Nephron (organoid): ENCODE measurements around the gene CCDC9B.

Source experiments
- H3K27ac Mint-ChIP-seq, 3 experiments: 2 replicates each; pipeline ENCODE4 v1.8.0; 2020; ENCODE audit warnings: mixed read lengths in 3 of 3, mild to moderate bottlenecking in 2 of 3, moderate library complexity in 1 of 3
- H3K27me3 Mint-ChIP-seq: 2 replicates; pipeline ENCODE4 v1.8.0; 2021; ENCODE audit warnings: low read depth, mild to moderate bottlenecking, moderate library complexity, mixed read lengths
- H3K36me3 Mint-ChIP-seq: 2 replicates; pipeline ENCODE4 v1.8.0; 2020; ENCODE audit warnings: low read depth, mixed read lengths
- H3K4me1 Mint-ChIP-seq: 2 replicates; pipeline ENCODE4 v1.8.0; 2020; ENCODE audit warnings: mixed read lengths
- H3K4me3 Mint-ChIP-seq, 3 experiments: 2 replicates each; pipeline ENCODE4 v1.8.0; 2020; ENCODE audit warnings: mild to moderate bottlenecking in 3 of 3, mixed read lengths in 3 of 3, moderate library complexity in 2 of 3
- H3K9me3 Mint-ChIP-seq: 2 replicates; pipeline ENCODE4 v1.8.0; 2020; ENCODE audit warnings: mixed read lengths
- TF ChIP-seq, protein P1 (sequence below), 3 experiments: fragments of 200-600 bp; sonication (generic); IDR thresholded peaks; one replicate each; pipeline ENCODE4 v1.5.0; 2021; ENCODE audit warnings: antibody characterized with exemption in 3 of 3; ENCODE audit not compliant: unreplicated experiment in 3 of 3

Gene CCDC9B

GRCh38 chr15:40293905-40294895 is 46.5 kb downstream of the CCDC9B start:
- H3K9me3 Mint-ChIP-seq, result peaks cover 3% of the 10 kb centered on the region
- TF ChIP-seq, protein P1, sequence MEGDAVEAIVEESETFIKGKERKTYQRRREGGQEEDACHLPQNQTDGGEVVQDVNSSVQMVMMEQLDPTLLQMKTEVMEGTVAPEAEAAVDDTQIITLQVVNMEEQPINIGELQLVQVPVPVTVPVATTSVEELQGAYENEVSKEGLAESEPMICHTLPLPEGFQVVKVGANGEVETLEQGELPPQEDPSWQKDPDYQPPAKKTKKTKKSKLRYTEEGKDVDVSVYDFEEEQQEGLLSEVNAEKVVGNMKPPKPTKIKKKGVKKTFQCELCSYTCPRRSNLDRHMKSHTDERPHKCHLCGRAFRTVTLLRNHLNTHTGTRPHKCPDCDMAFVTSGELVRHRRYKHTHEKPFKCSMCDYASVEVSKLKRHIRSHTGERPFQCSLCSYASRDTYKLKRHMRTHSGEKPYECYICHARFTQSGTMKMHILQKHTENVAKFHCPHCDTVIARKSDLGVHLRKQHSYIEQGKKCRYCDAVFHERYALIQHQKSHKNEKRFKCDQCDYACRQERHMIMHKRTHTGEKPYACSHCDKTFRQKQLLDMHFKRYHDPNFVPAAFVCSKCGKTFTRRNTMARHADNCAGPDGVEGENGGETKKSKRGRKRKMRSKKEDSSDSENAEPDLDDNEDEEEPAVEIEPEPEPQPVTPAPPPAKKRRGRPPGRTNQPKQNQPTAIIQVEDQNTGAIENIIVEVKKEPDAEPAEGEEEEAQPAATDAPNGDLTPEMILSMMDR (IDR thresholded peaks at IDR 0.05; ENCODE audit: unreplicated experiment in 3 of 3), result no peak
- H3K4me1 Mint-ChIP-seq, result peaks cover 16% of the 10 kb centered on the region
- H3K36me3 Mint-ChIP-seq, result peaks cover 2% of the 10 kb centered on the region
- H3K27me3 Mint-ChIP-seq, result peaks cover 61% of the 10 kb centered on the region
- H3K4me3 Mint-ChIP-seq, result no peak overlapping the region
- H3K27ac Mint-ChIP-seq, result no peak overlapping the region

- Mint-ChIP-seq H3K9me3 (no peaks in the 10 kb centered on the region), H3K27me3 (peaks cover 70% of the 10 kb centered on the region), H3K36me3 (no peaks in the 10 kb centered on the region), H3K27ac (no peak overlapping the region), H3K4me3 (no peak overlapping the region), H3K4me1 (peaks cover 18% of the 10 kb centered on the region)
- TF ChIP-seq, protein P1 (IDR thresholded peaks at IDR 0.05; ENCODE audit: unreplicated experiment in 3 of 3), result no peak
Observed at GRCh38 chr15:40293006-40293405, 47.7 kb downstream of the CCDC9B start.

GRCh38 chr15:40292246-40292645 is 48.5 kb downstream of the CCDC9B start:
- no peak overlapping the region for H3K4me3 Mint-ChIP-seq
- H3K27me3 Mint-ChIP-seq, result peaks cover 72% of the 10 kb centered on the region
- no peaks in the 10 kb centered on the region for H3K36me3 Mint-ChIP-seq
- H3K9me3 Mint-ChIP-seq, result no peaks in the 10 kb centered on the region
- H3K27ac Mint-ChIP-seq, result no peak overlapping the region
- H3K4me1 Mint-ChIP-seq, result peaks cover 18% of the 10 kb centered on the region
- TF ChIP-seq, protein P1 (IDR thresholded peaks at IDR 0.05; ENCODE audit: unreplicated experiment in 3 of 3), result no peak

DNA sequence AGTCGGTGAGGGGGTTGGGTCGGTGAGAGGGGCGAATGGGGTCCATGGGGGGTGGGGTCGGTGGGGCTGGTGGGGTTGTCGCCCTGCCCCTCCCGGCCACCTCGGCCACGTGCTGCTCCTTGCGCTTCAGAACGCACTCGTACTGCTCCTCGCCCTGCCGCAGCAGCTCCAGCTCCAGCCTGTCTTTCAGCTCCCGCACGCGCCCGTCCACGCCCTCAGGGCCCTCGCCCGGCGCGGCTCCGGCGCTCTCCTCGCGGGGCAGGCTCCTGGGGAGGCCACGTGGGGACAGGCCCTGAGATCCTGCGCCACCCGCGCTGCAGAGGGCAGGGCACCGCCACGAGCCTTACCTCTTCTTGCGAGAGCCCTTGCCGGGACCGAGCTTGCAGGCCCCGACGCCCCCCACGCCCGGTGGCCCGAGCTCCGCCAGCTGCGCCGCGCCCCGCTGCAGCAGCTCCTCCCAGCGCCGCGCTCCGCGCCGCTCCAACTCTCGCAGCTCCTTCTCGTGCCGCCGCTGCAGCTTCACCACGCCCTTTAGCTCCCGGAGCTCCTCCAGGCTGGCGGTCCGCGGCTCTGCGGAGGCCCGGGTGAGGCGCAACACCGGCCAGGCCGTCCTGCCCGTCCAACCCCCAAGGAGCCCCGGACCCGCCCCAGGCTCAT is 49.7 kb downstream of the CCDC9B start:
- TF ChIP-seq, protein P1 (IDR thresholded peaks at IDR 0.05; ENCODE audit: unreplicated experiment in 3 of 3), result no peak
- Mint-ChIP-seq H3K27ac (no peak overlapping the region), H3K9me3 (no peaks in the 10 kb centered on the region), H3K4me3 (peak overlapping the region in 2 of 3 experiments; percentile 44 to 68), H3K36me3 (no peaks in the 10 kb centered on the region), H3K27me3 (peaks cover 70% of the 10 kb centered on the region), H3K4me1 (peaks cover 18% of the 10 kb centered on the region)

DNA sequence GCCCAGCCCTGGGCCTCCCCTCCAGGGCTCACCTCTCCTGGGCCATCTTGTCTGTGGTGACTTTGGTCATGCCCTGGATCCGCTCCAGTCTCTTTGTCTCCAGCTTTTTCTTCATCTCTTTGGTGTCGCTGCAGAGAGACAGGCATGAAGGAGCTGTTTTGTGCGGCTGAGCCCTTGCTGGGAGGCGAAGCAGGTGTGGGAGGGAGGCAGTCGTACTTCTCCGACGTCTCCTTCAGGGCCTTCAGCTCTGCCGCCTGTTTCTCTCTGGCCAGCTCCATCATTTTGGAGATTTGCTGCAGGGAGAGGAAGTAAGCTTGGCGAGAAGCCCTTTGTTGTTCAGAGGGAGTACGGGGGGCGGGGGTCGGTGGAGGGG is 50.2 kb downstream of the CCDC9B start:
- TF ChIP-seq, protein P1 (IDR thresholded peaks at IDR 0.05; ENCODE audit: unreplicated experiment in 3 of 3), result no peak
- H3K4me3 Mint-ChIP-seq, result peak overlapping the region; percentile 55 to 71 (median 58)
- no peak overlapping the region for H3K27ac Mint-ChIP-seq
- no peaks in the 10 kb centered on the region for H3K36me3 Mint-ChIP-seq
- H3K4me1 Mint-ChIP-seq, result peaks cover 22% of the 10 kb centered on the region
- peaks cover 72% of the 10 kb centered on the region for H3K27me3 Mint-ChIP-seq
- H3K9me3 Mint-ChIP-seq, result no peaks in the 10 kb centered on the region
